H1 (cell line): ENCODE results near the gene STAP2. TPM values are rescaled to one million over a fixed set of nuclear protein-coding genes. Genes with fewer than 3 reads are reported as not detected.

Source experiments
- BACH1 ChIP-seq: IDR thresholded peaks from 2 replicates; pipeline ENCODE4 v1.6.1; 2012; ENCODE audit warnings: low read length, improper control_type of control experiment
- CEBPB ChIP-seq: IDR thresholded peaks from 2 replicates; pipeline ENCODE4 v1.6.1; 2012; ENCODE audit warnings: low read depth, low read length
- FOSL1 ChIP-seq: IDR thresholded peaks from 2 replicates; pipeline ENCODE4 v1.6.1; 2011; ENCODE audit warnings: mild to moderate bottlenecking, low read depth, low read length, moderate library complexity; ENCODE audit not compliant: insufficient read depth
- POU5F1 ChIP-seq: IDR thresholded peaks from 2 replicates; pipeline ENCODE4 v1.6.1; 2011; ENCODE audit warnings: low read depth, mild to moderate bottlenecking, low read length, moderate library complexity
- SIX5 ChIP-seq: IDR thresholded peaks from 2 replicates; pipeline ENCODE4 v1.6.1; 2011; ENCODE audit warnings: mild to moderate bottlenecking, low read depth, low read length
- TAF7 ChIP-seq: optimal IDR thresholded peaks from 2 replicates; pipeline ENCODE3; 2011; ENCODE audit warnings: low read depth, mild to moderate bottlenecking, inconsistent platforms, low read length, moderate library complexity, borderline replicate concordance
- TEAD4 ChIP-seq: IDR thresholded peaks from 2 replicates; pipeline ENCODE4 v1.6.1; 2012; ENCODE audit warnings: low read depth, low read length, inconsistent platforms, mixed read lengths
- polyA plus RNA-seq, 7 experiments: library from polyadenylated mRNA; depleted of rRNA in 3 of 7; stranded (reverse) in 5 of 7; unstranded in 2 of 7; fragments of >200 nt in 5 of 7; fragments of 200-250 nt in 2 of 7; gene quantifications; 1 replicate in 5 of 7; 2 replicates in 1 of 7; 4 replicates in 1 of 7; pipeline versions ENCODE4 v1.2.1 to v1.2.3, GENCODE V29; 2011 to 2013; ENCODE audit warnings: missing spikeins in 2 of 7, mixed read lengths in 2 of 7
- total RNA-seq: library from RNA; stranded (reverse); fragmentation: NEBNext Ultra II Directional; extraction: Animal tissue kit (Norgen Biotek cat#: 25700); gene quantifications from 2 replicates; pipeline ENCODE4 v1.2.1, GENCODE V29; 2021
- TF ChIP-seq, protein P1 (sequence below): fragments of 300-600 bp; sonication (generic); IDR thresholded peaks from 2 replicates; pipeline ENCODE4 v1.7.1; 2012; ENCODE audit warnings: low read length, moderate library complexity, mild to moderate bottlenecking, inconsistent platforms; ENCODE audit not compliant: insufficient replicate concordance
- TF ChIP-seq, protein P2 (sequence below): IDR thresholded peaks from 2 replicates; pipeline ENCODE4 v1.6.1; 2011; ENCODE audit warnings: low read length, improper control_type of control experiment

Gene STAP2
- total and polyA plus RNA-seq, 2 of the 8 experiments (the other 6 are each of a cell fraction or from before 2014, with no cell fraction given), result 15.3 to 37.3 TPM

- TF ChIP-seq, protein P1, sequence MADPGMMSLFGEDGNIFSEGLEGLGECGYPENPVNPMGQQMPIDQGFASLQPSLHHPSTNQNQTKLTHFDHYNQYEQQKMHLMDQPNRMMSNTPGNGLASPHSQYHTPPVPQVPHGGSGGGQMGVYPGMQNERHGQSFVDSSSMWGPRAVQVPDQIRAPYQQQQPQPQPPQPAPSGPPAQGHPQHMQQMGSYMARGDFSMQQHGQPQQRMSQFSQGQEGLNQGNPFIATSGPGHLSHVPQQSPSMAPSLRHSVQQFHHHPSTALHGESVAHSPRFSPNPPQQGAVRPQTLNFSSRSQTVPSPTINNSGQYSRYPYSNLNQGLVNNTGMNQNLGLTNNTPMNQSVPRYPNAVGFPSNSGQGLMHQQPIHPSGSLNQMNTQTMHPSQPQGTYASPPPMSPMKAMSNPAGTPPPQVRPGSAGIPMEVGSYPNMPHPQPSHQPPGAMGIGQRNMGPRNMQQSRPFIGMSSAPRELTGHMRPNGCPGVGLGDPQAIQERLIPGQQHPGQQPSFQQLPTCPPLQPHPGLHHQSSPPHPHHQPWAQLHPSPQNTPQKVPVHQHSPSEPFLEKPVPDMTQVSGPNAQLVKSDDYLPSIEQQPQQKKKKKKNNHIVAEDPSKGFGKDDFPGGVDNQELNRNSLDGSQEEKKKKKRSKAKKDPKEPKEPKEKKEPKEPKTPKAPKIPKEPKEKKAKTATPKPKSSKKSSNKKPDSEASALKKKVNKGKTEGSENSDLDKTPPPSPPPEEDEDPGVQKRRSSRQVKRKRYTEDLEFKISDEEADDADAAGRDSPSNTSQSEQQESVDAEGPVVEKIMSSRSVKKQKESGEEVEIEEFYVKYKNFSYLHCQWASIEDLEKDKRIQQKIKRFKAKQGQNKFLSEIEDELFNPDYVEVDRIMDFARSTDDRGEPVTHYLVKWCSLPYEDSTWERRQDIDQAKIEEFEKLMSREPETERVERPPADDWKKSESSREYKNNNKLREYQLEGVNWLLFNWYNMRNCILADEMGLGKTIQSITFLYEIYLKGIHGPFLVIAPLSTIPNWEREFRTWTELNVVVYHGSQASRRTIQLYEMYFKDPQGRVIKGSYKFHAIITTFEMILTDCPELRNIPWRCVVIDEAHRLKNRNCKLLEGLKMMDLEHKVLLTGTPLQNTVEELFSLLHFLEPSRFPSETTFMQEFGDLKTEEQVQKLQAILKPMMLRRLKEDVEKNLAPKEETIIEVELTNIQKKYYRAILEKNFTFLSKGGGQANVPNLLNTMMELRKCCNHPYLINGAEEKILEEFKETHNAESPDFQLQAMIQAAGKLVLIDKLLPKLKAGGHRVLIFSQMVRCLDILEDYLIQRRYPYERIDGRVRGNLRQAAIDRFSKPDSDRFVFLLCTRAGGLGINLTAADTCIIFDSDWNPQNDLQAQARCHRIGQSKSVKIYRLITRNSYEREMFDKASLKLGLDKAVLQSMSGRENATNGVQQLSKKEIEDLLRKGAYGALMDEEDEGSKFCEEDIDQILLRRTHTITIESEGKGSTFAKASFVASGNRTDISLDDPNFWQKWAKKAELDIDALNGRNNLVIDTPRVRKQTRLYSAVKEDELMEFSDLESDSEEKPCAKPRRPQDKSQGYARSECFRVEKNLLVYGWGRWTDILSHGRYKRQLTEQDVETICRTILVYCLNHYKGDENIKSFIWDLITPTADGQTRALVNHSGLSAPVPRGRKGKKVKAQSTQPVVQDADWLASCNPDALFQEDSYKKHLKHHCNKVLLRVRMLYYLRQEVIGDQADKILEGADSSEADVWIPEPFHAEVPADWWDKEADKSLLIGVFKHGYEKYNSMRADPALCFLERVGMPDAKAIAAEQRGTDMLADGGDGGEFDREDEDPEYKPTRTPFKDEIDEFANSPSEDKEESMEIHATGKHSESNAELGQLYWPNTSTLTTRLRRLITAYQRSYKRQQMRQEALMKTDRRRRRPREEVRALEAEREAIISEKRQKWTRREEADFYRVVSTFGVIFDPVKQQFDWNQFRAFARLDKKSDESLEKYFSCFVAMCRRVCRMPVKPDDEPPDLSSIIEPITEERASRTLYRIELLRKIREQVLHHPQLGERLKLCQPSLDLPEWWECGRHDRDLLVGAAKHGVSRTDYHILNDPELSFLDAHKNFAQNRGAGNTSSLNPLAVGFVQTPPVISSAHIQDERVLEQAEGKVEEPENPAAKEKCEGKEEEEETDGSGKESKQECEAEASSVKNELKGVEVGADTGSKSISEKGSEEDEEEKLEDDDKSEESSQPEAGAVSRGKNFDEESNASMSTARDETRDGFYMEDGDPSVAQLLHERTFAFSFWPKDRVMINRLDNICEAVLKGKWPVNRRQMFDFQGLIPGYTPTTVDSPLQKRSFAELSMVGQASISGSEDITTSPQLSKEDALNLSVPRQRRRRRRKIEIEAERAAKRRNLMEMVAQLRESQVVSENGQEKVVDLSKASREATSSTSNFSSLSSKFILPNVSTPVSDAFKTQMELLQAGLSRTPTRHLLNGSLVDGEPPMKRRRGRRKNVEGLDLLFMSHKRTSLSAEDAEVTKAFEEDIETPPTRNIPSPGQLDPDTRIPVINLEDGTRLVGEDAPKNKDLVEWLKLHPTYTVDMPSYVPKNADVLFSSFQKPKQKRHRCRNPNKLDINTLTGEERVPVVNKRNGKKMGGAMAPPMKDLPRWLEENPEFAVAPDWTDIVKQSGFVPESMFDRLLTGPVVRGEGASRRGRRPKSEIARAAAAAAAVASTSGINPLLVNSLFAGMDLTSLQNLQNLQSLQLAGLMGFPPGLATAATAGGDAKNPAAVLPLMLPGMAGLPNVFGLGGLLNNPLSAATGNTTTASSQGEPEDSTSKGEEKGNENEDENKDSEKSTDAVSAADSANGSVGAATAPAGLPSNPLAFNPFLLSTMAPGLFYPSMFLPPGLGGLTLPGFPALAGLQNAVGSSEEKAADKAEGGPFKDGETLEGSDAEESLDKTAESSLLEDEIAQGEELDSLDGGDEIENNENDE, result no peak
- TF ChIP-seq, protein P2, sequence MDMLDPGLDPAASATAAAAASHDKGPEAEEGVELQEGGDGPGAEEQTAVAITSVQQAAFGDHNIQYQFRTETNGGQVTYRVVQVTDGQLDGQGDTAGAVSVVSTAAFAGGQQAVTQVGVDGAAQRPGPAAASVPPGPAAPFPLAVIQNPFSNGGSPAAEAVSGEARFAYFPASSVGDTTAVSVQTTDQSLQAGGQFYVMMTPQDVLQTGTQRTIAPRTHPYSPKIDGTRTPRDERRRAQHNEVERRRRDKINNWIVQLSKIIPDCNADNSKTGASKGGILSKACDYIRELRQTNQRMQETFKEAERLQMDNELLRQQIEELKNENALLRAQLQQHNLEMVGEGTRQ, result no peak
- TF ChIP-seq BACH1 (no peak), CEBPB (no peak), SIX5 (no peak), FOSL1 (no peak), TAF7 (no peak), POU5F1 (no peak), TEAD4 (no peak)
- TF ChIP-seq, all 59 proteins: peak for 0
Measured at GRCh38 chr19:4288091-4288777, 50.4 kb downstream of the STAP2 start (continued).
